ENCODE data around the gene PARD3.

Gene PARD3

DNA sequence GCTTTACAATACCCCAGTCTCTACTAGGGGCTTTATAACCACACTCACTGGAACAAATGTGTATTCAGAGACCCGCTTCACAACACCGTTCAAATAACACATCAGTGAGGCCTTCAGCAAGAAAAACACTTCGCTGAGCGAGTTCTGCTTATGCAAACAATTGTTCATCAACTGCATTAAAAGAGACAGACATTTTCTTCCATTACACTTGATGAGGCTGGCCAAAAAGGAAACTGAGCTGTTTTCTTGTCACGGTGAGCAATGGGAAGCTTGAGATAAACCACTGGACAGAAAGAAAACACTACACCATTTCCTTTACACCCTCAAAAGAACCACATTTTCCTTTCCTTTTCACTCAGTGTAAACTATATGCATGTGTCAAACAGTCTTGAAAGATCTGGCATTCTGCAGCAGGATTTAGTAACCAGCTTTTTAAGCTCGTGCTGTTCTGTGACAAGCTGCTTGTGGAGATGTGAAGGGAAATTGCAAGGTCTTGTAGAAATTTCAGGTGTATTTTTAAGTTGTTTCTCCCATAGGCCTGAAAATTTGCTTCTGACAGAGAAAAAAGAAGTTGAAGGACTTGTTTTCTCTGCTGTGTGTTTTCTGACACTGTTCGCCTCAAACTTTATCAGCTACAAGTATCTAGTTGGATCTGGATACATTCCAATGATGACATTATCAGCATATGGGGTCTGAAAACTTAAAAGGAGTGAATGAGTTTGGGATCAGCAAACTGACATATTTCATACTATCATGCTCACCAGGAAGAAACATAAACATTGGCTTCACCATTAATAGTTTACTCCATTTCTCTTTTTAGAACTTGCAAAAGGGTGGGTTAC is 693.1 kb downstream of the PARD3 start:
- no peak for DNase-seq (ENCODE audit: low read depth)

DNA sequence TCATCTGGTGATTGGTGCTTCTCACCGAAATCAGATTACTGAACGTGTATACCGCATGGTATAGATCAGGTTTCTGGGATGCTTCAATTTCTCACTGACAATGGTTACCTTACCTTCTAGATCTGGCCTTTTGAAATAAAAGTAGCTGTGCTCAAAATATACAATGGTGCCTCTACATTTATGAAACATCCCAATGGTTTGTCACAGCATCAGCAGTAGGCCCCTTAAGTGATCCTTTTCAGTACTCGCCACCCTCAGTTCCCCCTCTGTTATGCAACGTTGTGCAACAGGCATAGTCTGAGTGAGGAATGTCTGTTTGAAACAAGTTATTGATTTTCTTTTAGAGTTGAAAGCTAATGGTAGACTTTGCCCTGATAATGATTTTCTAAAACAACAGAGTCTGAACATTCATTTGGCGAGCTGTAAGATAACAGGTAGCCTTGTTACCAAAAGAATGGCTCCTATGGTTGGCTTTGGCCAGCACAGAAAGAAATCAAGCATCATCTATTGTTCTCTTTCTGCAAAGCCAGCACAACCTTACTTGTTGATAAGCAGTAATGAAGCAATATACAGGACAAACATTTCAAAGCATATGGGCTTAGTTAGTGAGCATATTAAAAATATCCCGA is 693.9 kb downstream of the PARD3 start:
- DNase-seq (ENCODE audit: low read depth), result no peak

DNA sequence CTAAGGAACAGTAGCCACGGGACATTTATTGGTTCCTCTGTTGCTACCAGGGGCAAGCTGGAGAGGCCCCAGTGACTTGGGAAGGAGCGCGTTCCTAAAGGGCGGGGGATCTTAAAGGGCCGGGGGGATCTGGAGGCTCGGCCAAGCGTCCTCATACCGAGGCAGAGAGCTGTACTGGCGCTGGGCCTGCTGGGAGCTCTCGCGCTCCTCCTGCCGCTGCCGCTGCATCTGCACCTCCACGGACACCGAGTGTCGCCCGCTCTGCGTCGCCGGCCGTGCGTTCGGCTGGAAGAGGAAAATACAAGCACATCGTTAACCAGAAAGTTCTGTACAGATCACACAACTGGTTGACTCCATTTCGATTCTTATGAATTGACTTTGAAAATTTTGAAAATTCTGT is 695.6 kb downstream of the PARD3 start:
- DNase-seq (ENCODE audit: low read depth), result no peak

DNA sequence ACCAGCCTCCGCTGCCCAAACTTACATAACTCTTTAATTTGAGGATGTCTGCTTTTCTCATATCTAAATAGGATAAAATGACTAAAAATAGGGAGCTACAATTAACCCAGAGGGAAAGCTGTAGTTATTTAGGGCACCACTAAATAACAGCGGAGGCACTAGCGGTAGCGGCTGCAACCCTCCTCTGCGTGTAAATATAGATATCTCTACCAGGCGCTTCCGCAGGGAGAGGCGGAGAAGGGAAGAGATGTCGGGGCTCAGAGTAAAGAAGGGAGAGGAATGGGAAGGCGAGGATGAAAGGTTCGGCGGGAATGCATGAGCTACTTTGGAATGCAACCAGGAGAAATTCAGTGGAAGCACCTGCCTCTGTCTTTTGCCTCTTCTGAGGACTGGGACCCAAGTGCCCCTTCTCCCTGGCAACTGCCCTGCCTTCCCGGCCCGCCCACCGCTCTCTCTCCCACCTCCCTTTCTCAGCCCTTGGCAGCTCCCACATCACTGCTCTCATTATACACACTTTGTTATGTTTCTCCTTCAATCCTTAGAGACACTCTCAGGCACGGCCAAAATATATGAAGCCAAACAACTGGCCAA is 698.3 kb downstream of the PARD3 start:
- no peak for DNase-seq (ENCODE audit: low read depth)

DNA sequence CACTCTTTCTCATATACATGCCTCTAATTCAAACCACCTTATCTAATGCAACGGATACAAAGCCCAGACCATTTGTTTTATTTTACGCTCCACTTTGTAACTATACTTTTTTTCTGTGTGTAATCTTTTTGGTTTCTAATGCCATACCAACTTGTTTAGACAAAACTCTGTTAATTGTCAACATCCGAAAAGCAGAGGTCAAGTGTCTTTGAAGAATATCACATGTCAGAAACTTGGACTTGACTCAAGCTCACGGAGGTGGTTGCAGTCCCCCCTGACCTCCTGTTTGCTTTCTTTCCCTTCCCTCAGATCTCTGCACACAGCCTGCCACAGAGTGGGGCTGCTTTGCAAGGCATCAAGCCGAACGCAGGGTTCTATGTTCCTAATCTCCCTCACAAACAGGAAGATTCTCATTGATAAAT is 698.9 kb downstream of the PARD3 start:
- DNase-seq (ENCODE audit: low read depth), result no peak

DNA sequence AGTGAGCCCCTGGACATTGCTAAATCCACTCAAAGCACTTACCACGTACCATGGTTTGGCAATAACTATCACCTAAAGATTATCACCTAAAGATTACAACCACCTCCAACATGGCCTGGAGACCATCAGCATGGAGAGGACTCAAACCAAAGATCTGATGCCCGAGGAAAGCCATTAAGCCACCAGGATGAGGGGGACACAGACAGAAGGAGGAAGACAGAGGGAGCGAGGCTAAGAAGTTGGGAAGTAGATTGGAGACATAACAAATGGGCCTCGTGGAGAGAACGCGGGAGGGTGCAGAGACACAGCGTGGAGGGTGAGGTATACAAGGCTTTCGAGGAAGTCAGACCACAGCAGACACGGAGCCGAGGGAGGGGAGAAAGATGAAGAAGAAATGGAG is 700.2 kb downstream of the PARD3 start:
- no peak for DNase-seq (ENCODE audit: low read depth)

DNA sequence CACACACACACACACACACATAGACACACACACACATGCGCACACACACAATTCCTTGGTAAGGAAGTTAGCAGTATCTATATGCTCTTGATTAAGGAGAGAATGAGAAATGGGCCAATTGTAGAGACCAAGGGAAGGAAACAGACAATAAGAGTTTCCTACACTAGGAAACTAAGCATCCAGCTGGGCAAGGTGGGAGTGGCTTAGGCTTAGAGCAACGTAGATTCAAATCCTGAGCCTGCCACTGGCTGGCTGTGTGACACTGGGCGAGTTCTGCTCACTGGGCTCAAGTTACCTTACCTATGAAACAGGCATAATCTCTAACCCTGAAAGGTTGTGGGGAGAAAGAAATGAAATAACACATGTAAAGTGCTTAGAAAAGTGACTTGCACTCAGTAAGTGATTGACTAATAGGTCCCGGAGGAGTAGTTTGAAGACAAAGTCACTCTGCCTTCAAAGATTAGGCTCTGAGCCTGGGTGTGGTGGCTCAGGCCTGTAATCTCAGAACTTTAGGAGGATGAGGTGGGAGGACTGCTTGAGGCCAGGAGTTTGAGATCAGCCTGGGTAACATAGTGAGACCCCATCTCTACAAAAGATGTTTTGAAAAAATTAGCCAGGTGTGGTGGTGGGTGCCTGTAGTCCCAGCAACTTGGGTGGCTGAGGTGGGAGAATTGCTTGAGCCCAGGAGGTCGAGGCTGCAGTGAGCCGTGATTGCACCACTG is 701.4 kb downstream of the PARD3 start:
- no peak for DNase-seq (ENCODE audit: low read depth)

DNA sequence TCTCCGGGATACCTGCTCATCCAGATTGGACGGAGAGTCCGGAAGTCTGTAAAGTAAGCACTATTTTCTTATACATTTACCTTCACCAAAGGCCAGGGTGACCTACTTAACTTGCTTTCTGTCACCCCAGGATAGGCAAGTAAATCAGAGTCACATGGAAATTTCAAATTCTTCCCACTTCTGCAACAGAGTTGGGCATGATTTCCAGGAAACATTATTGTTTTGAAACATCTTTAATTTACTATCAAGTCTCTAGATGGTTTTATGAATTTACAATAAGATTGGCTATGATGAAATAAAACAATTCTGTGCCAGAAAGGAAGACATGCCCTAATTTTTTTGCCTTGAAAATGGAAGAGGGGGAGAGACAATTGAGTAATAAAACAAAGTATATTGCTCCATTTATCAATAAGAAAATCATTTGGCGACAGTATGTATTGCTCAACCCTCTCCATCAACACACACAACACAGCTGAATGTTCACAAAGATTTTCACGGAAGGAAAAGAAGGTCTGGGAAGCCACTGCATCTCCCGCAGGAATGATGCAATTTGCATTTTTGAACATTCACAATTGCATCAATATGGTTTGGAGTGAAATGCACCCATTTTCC is 702.8 kb downstream of the PARD3 start:
- no peak for DNase-seq (ENCODE audit: low read depth)

DNA sequence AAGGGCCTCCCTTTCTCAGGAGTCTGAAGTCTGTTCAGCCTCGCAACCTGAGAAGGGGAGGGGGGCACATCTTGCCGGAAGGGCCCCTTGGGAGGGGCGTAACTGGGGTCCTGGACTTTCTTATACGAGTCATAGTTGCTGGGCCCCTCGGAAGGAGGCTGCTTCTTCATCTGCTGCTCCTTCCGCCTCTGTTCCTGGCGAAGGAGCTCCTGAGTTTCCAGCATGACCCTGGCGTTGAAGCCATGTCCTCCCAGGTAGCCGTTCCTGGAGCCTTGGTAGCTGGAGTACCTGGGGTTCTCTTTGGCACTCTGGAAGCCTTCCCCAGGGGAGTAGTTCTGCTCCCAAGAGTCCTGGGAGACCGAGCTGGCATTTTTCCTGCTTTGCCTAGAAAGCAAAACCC is 703.9 kb downstream of the PARD3 start:
- DNase-seq (ENCODE audit: low read depth), result no peak

DNA sequence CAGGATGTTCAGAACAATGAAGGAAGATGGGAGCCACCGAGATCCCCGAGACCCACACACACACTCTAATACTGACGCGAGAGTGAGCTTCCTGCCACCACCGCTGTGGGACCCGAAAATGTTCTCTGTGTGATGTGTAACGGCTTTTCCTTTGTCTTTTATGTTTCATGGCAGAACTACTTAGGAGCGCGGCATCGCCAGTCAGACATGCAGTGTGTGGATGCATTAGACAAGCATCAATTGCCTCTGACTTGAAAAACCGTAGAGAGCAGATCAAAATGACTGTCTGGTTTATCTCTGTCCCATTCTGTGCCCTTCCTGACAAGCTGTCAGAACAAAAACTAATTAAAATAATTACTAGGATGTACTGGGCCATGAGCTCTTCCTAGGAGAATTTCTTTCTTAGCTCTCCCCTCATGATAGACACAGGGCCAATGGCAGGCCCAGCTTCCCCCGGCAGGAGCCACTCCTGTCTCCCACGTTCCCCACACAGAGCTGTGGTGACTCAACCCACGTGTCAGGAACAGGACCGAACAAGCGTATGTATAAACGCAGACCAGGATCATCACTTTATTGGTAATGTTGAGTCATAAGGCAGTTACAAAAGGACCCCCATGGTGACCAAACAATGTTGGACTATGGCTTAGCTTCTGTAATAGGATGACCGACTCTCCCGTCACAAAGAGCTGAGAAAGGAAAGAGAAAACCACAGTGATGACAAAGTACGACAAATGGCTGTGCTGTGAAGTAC is 705.0 kb downstream of the PARD3 start:
- DNase-seq (ENCODE audit: low read depth), result no peak

DNA sequence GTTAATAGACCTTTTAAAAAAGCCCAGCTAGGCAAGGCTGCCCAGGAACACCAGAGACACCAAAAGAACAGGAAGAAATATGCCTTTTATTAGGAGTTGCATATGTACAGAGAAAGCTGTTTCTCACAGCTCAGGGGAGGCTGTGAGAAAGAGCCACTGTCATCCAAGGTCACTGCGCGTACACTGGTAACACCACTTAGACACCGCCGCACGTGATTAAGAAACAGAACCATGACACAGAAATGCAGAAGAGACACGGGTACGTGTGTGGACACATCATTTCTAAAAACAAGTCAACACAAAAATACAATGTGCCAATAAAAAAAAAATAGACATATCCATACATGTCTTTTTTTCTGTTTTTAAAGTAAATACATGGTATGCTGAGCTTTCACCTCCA is 705.6 kb downstream of the PARD3 start:
- no peak for DNase-seq (ENCODE audit: low read depth)

DNA sequence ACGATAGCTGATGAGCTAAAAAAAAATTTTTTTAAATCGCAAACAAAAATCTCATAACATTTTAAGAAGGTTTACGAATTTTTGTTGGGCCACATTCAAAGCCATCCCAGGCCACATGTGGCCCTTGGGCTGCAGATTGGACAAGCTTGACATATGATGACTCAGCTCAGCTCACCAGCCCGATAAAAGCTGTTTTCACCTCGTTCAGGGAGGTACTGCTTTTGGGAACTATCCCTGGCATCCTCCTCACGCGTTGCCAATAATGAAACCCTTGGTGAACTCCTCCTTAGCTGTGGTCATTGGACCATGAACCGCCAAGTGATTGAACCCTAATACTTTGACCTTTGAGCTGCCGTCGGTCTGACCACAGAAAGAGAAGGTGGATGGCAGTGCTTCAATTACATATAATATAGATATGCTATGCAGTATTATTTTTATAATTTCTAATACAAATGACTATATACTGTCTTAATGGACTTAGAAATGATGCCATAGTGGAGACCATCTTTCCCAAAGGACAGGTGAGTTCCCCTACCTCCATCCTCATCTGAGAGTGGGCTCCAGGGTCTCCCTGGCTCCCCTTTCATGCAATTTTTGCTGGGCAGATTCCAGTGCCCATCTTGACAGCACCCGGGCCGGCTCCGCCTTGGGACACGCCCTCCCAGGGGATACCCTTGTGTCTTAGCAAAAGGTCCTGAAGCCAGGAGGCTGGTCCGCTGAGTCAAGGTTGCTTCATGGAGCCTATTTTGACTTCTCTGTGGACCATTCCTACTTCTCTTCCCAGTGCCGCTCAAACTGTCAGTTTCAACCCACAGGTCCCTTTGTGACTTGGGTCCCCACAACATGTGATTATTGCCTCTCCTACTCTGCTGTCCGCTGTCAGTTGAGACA is 707.2 kb downstream of the PARD3 start:
- no peak for DNase-seq (ENCODE audit: low read depth)

DNA sequence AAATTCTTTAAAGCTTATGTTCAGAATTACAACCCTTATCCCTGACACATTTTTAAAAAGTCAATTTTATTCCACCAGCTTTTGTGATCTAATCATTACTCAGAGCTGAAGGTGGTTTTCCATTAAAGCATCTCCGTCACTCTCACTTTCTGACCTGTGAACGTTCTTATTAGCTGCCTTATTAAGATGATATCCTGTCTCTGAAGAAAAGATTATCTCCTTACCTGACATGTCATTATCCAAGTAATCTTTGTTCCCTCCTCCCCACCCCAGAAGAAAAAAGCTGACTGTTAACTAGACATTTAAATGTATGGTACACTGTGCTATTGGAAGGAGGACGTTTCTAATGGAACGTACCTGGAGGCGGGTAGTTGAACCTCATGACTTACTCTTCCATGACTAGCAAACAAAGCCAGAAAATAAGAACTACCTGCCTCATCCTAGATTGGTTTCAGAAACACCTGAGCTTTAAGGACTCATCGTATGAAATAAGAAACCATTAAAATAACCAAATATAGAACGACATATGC is 708.7 kb downstream of the PARD3 start:
- DNase-seq (ENCODE audit: low read depth), result no peak

DNA sequence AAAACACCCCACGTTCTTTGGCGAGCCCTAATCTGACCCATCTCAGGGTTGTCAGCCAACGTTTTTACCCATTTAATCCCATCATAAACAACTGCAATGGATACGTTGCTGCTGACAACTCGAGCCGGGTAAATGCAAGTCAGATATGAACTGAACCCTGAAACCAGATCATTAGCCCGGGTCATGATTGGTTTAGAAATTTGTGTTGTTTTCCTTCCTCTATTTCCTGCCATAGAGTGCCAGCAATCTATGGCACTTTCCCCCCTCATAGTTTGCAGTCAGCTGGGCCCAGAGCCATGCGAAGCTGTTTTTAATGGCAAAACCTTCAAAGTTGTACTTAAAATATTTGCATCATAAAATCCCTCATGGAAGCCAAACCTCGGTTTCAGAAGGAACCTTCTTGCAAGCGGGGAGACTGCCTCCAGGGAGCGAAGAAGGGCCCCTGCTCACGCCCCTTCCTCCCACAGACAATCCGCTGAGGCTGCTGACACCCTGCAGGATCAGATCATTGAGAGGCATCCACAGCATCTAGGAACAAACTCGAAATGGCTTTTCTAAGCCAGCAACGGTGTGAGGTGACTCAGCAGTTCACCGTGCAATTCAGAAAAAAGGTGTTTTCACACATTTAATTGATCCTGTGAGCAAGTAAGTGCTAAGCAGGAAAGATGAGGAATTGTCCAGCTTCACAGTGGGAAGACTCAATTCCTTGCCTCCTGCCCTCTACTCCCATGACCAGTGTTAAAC is 710.1 kb downstream of the PARD3 start:
- DNase-seq (ENCODE audit: low read depth), result peak; percentile 8

DNA sequence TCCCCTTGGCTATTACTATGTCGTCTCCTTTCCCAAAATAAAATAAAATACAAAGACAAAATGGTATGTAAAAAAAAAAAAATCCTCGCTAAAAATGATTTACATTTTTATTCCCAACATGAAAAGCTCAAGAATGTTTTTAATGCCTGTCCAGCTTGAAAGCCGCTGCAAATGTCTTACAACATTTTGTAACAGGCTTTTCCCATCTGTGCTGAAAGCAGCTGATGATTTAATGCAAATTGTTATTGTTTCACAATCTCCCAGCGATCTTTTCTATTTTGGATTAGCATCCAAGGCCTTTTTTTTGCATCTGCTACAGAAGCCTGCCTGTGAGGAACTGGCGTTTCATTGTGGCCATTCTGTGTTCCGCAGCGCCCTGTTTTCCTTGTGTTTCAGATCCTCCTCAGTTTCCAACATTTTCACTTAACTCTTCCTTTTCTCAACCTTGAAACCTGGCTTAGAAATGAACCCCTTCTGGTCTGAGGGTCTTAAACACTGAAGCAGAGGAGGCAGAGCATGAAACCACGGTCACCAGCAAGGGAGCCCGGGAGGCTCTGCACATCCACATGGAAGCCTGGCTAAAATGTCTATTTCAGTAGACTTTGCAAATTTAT is 712.1 kb downstream of the PARD3 start:
- DNase-seq (ENCODE audit: low read depth), result no peak

DNA sequence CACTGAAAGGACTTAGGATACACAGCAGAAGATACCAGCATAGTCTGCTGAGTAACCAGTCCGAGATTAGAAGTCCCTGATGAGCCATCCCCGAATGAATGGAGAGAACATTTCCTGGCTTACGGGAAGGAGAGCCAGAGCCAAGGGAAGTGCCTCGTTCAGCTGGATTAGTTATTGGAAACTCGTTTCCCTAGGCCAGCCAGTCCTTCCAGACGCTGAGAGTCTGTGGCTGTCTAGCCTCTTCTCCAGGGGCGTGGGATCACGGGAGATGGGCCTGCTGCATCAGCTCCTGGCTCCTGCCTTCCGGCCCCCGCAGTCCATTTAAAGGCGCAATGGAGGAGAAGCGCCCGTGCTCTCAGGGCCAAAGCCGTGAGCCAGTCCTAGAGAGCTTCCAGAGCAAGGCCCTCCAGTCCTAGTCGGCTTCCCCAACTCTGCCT is 712.8 kb downstream of the PARD3 start:
- DNase-seq (ENCODE audit: low read depth), result no peak

DNA sequence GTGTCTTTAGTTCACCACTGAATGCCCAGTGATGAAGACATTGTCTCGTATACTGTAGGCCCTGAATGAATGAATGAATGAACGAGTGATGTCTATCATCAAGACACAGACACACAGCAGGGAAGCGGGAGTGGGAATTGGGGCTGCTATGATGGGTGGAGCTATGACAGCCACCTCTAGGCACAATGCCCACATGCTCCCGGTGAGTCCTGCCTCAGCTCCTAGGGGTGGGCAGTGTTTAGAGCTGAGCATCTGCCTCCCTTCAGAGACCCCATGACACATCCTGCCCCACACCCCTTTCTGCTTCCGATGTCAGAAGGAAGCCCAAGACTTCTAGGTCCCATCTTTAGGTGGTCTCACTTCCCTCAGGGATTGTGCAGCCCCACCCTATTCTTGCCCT is 714.1 kb downstream of the PARD3 start:
- DNase-seq (ENCODE audit: low read depth), result no peak

DNA sequence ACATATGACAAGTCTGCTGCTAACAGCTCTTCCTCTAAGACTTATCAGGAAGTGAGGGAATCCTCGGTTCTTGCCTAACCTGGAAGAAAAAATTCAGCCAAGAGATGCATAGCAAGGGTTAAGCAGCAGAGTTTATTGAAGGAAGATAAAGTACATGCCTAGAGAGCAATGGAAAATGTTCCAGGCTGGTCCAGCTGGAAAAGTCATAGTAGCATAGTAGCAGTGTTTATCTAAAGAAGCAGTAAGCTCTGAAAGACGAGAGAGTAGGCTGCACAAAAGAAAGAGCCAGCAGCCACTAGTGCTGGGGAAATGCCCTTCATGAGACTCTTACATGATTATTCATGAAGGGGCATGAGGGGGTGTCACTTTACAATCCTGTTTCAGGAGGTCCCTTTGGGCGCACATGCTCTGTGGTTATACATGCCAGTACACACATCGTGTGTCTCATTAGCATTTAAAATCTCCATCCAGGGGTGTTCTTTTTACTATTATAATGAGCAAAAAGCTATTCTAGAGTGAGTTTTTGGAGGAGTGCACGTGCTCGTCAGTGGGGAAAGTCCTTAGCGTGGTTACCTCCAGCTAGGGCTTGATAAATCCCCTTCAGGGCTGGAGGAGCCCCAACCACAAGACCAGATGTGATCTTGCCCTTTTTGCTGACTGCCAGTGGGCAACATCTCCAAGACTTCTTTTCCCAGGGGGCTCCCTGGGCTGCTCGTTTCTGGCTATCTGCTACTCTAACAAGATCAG is 716.1 kb downstream of the PARD3 start:
- no peak for DNase-seq (ENCODE audit: low read depth)
